GM12865 (cell line): ENCODE data around the gene SPAG8.

Experiments
- DNase-seq: peaks from one replicate; pipeline ENCODE4 v3.0.0; 2010; ENCODE audit warnings: low read depth
- H3K4me3 ChIP-seq: 2 replicates; pipeline ENCODE4 v1.5.1; 2011; ENCODE audit warnings: mild to moderate bottlenecking, low read depth, low read length, control low read depth
- TF ChIP-seq, protein P1 (sequence below): IDR thresholded peaks from 2 replicates; pipeline ENCODE4 v1.5.1; 2011; ENCODE audit warnings: low read length, control low read depth, low read depth, inconsistent platforms; ENCODE audit not compliant: insufficient read depth; ENCODE audit errors: missing control alignments

The SPAG8 gene

DNA sequence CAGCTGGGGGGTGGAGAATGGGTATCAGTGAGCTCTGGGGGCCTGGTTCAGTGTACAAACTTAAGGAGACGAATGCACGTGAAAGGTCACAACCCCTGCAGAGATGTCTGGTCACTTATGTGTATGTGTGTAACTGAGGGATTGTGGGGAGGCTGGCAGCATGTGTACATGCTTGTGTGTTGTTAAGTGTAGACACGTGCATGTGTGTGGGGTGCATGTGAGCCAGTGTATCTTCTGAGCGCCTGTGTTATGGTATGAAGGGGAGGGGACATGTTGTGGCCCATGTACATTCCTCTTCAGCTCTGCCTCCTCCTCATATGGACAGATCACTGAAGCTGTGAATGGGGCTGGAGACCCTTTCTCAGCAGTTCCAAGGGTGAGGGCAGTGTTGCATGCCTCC, 19.0 kb upstream of the SPAG8 start:
- DNase-seq: no peak
- TF ChIP-seq, protein P1, sequence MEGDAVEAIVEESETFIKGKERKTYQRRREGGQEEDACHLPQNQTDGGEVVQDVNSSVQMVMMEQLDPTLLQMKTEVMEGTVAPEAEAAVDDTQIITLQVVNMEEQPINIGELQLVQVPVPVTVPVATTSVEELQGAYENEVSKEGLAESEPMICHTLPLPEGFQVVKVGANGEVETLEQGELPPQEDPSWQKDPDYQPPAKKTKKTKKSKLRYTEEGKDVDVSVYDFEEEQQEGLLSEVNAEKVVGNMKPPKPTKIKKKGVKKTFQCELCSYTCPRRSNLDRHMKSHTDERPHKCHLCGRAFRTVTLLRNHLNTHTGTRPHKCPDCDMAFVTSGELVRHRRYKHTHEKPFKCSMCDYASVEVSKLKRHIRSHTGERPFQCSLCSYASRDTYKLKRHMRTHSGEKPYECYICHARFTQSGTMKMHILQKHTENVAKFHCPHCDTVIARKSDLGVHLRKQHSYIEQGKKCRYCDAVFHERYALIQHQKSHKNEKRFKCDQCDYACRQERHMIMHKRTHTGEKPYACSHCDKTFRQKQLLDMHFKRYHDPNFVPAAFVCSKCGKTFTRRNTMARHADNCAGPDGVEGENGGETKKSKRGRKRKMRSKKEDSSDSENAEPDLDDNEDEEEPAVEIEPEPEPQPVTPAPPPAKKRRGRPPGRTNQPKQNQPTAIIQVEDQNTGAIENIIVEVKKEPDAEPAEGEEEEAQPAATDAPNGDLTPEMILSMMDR: no peak
- H3K4me3 ChIP-seq: no peak overlapping the region

GRCh38 chr9:35829764-35830096, 17.7 kb upstream of the SPAG8 start:
- no peak for DNase-seq
- TF ChIP-seq, protein P1: no peak
- H3K4me3 ChIP-seq: peak overlapping the region; percentile 74

- peak within 1 kb of the TSS; percentile 74 for H3K4me3 ChIP-seq
- TF ChIP-seq, protein P1: no peak
- peak; percentile 95 for DNase-seq
Measured at GRCh38 chr9:35829084-35829763, 17.2 kb upstream of the SPAG8 start, which contains the start of gene TMEM8B. Gene TMEM8B (plus strand): TSS chr9:35829228. CDS start chr9:35829448, 220 bp downstream.

DNA sequence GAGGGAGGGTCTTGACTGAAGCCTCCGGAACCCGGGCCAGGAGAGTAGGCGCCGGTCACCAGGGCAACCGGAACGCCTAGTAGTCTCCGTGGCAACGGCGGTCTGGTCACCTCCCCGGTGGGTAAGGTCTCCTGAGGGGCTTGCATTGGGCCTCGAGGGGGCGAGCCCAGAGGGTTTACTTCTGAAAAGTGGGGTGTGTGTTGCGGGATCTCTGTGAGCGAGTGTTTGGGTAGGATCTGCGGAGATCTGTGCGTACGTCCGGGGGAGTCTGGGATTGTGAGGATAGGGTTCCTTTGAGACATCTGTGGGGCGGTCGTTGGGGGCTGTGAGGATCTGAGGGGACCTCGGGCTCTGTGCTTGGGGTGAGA, 16.6 kb upstream of the SPAG8 start, which contains the start of gene FAM221B:
TSS of gene FAM221B (minus strand) at position 17 of the 368 bp plus-strand sequence. CDS start 2,571 bp downstream, outside the sequence.
- DNase-seq: no peak
- TF ChIP-seq, protein P1: no peak
- peak within 1 kb of the TSS; percentile 74 for H3K4me3 ChIP-seq

DNA sequence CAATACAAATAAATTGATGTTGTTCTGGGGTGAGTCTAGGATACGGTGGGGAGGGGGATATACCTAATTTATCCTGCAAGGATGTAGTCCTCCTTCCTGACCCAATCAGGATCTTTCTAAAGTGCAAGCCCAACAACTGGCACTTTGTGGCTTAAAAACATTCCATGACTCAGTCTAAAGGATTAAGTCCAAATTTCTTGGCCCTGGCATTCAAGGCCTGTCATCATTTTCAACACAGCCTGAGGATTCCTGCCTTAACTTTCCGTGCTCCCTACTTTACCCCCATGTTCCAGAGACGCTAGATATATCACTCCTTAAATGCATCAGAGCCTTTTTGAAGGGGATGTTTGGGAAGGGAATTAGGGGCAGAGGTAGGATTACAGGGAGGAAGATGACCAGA, 15.4 kb upstream of the SPAG8 start:
- TF ChIP-seq, protein P1: no peak
- DNase-seq: no peak
- no peak overlapping the region for H3K4me3 ChIP-seq

GRCh38 chr9:35826071-35826701, 14.1 kb upstream of the SPAG8 start:
- peak; percentile 78 for DNase-seq
- no peak overlapping the region for H3K4me3 ChIP-seq
- TF ChIP-seq, protein P1: peak; percentile 84
